K562 (cell line): ENCODE results near the gene MAP2K3. TPM values are rescaled to one million over a fixed set of nuclear protein-coding genes. Genes with fewer than 3 reads are reported as not detected.

Source experiments
- BCOR ChIP-seq: fragments of 450-650 bp; IDR thresholded peaks from 2 replicates; pipeline ENCODE4 v1.6.1; 2016
- BRD4 ChIP-seq: fragments of 200-600 bp; sonication (generic); IDR thresholded peaks from 2 replicates; pipeline ENCODE4 v1.6.1; 2017; ENCODE audit warnings: inconsistent platforms
- CXXC5 ChIP-seq: fragments of 250-450 bp; sonication (Bioruptor Pico); IDR thresholded peaks from 2 replicates; pipeline ENCODE4 v1.8.0; 2022; ENCODE audit warnings: inconsistent platforms, mild to moderate bottlenecking, moderate library complexity
- ETV1 ChIP-seq: fragments of 450-650 bp; conservative IDR thresholded peaks from 2 replicates; pipeline ENCODE4 v1.6.1; 2016; ENCODE audit warnings: missing genetic modification characterization, control low read depth, low read depth, missing compliant biosample characterization
- ETV6 ChIP-seq, 3 experiments: fragments of 150-350 bp in 1 of 3; sonication (generic) in 1 of 3; formaldehyde crosslinking in 1 of 3; IDR thresholded peaks; 2 replicates each; pipeline versions ENCODE4 v1.6.1 to v1.8.0; 2014 to 2022; ENCODE audit warnings: borderline replicate concordance in 2 of 3, low read depth in 2 of 3, antibody characterized with exemption in 1 of 3, low read length in 1 of 3, mild to moderate bottlenecking in 1 of 3, missing genetic modification reagents in 1 of 3
- KDM1A ChIP-seq, 2 experiments: fragments of 450-650 bp; IDR thresholded peaks; 2 replicates each; pipeline ENCODE4 v1.6.1; 2016; ENCODE audit warnings: mild to moderate bottlenecking in 2 of 2
- NCOA1 ChIP-seq: fragments of 450-650 bp; IDR thresholded peaks from 2 replicates; pipeline ENCODE4 v1.6.1; 2016; ENCODE audit warnings: low read depth
- NCOR1 ChIP-seq: fragments of 450-650 bp; IDR thresholded peaks from 2 replicates; pipeline ENCODE4 v1.6.1; 2016; ENCODE audit warnings: mild to moderate bottlenecking, moderate library complexity
- NFATC3 ChIP-seq: fragments of 450-650 bp; IDR thresholded peaks from 2 replicates; pipeline ENCODE4 v1.6.1; 2017; ENCODE audit warnings: mild to moderate bottlenecking
- PCBP1 ChIP-seq: fragments of 200-400 bp; formaldehyde crosslinking; IDR thresholded peaks from 2 replicates; pipeline ENCODE4 v1.6.1; 2018; ENCODE audit warnings: mild to moderate bottlenecking, low read depth, low read length; ENCODE audit not compliant: poor library complexity, severe bottlenecking
- PHF8 ChIP-seq: fragments of 200-600 bp; sonication (generic); IDR thresholded peaks from 2 replicates; pipeline ENCODE4 v1.6.1; 2012; ENCODE audit warnings: mixed run types, mild to moderate bottlenecking, inconsistent platforms, low read length, moderate library complexity, borderline replicate concordance
- SLC30A9 ChIP-seq: fragments of 250-450 bp; sonication (Bioruptor Pico); IDR thresholded peaks from 2 replicates; pipeline ENCODE4 v1.8.0; 2022; ENCODE audit warnings: mild to moderate bottlenecking, moderate library complexity
- SP1 ChIP-seq: sonication (generic); formaldehyde crosslinking; IDR thresholded peaks from 2 replicates; pipeline ENCODE4 v1.8.1; 2022; ENCODE audit warnings: mild to moderate bottlenecking, missing genetic modification reagents
- TCFL5 ChIP-seq: fragments of 250-450 bp; sonication (Bioruptor Pico); conservative IDR thresholded peaks from 2 replicates; pipeline ENCODE4 v1.6.1; 2021; ENCODE audit warnings: mild to moderate bottlenecking, moderate library complexity, matching md5 sums
- ZKSCAN1 ChIP-seq: fragments of 150-350 bp; IDR thresholded peaks from 2 replicates; pipeline ENCODE4 v1.6.1; 2016; ENCODE audit warnings: low read depth, low read length
- ZNF165 ChIP-seq: fragments of 250-450 bp; sonication (Bioruptor Pico); IDR thresholded peaks from 2 replicates; pipeline ENCODE4 v1.4.0; 2020; ENCODE audit warnings: borderline replicate concordance
- ZNF217 ChIP-seq: sonication (generic); formaldehyde crosslinking; IDR thresholded peaks from 2 replicates; pipeline ENCODE4 v1.8.0; 2022; ENCODE audit warnings: mild to moderate bottlenecking, missing genetic modification reagents
- ZNF24 ChIP-seq: fragments of 450-650 bp; IDR thresholded peaks from 2 replicates; pipeline ENCODE4 v1.6.1; 2016
- polyA plus RNA-seq, 8 experiments: library from polyadenylated mRNA; depleted of rRNA in 4 of 8; stranded (reverse) in 5 of 8; unstranded in 3 of 8; fragments of >200 nt; fragmentation: Nextera tagmentation in 2 of 8; fragmentation: Illumina TruSeq in 1 of 8; extraction: Ambion mirVana in 2 of 8; extraction: Trizol in 1 of 8; gene quantifications; 2 replicates each; pipeline versions ENCODE4 v1.2.1 to v1.2.3, GENCODE V29; 2011 to 2014; ENCODE audit warnings: inconsistent platforms in 1 of 8, missing spikeins in 1 of 8
- total RNA-seq, 7 experiments: library from RNA; depleted of rRNA in 6 of 7; stranded (reverse); fragments of >200 nt in 6 of 7; fragmentation: Illumina TruSeq in 2 of 7; extraction: Trizol in 2 of 7; gene quantifications; 2 replicates each; pipeline versions ENCODE4 v1.2.1 to v1.2.3, GENCODE V29; 2011 to 2021; ENCODE audit warnings: low replicate concordance in 1 of 7
- TF ChIP-seq, protein P1 (sequence below): fragments of 450-650 bp; formaldehyde crosslinking; IDR thresholded peaks from 2 replicates; pipeline ENCODE4 v1.4.0; 2020; ENCODE audit warnings: mild to moderate bottlenecking, mixed read lengths
- TF ChIP-seq, protein P2 (sequence below): IDR thresholded peaks from 2 replicates; pipeline ENCODE4 v1.6.1; 2016; ENCODE audit warnings: missing genetic modification characterization, missing compliant biosample characterization
- TF ChIP-seq, protein P3 (sequence below): sonication (generic); formaldehyde crosslinking; IDR thresholded peaks from 2 replicates; pipeline ENCODE4 v1.8.0; 2023; ENCODE audit warnings: missing genetic modification reagents, mild to moderate bottlenecking, borderline replicate concordance

The MAP2K3 gene
- total and polyA plus RNA-seq, 9 of the 15 experiments (the other 6 are each of a cell fraction or from before 2014, with no cell fraction given), result 0.18 to 14.8 (median 3.5) TPM

DNA sequence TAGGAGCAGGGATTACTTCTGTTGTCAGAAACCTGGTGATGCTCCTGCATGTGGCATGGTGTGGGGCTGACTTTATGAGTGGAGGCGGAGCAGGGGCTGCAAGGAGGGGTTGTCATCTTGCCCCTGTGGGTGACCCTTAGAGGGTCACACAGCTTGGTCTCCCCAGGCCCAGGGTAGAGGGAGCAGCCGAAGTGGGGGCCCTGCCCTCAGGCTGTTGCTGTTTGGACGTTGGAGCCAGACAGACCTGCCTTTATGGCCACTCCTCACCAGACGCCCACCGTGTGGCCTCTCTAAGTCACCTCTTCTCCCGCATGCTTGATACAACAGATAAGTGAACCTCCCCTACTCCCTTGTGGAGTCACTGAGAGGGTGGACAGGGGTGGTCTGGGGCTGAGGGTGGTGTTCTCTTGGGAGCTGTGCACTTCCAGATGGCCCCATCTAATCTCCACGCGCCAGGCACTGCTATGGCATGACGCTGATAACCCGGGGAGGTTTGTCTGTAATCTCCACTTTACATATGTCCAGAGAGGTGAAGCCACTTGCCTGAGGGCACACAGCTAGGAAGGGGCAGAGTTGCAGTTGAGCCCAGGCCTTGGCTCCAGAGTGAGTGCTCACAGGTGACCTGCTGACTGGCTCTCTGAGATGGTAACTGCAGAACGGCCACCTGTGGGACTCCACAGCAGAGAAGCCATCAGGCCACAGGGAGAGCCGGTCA is 10.0 kb downstream of the MAP2K3 start (continued):
- TF ChIP-seq SLC30A9 (CRISPR knock-in tag) (no peak), NCOA1 (no peak), NFATC3 (no peak), NCOR1 (peak; percentile 57; the same call in 1 of the 2 replicates), ZNF217 (CRISPR knock-in tag) (no peak), PCBP1 (no peak), ETV6 (IDR thresholded peaks at IDR 0.05; ENCODE audit: borderline replicate concordance in 1 of 2, low read depth in 2 of 2, low read length in 1 of 2) (no peak), ETV6 (CRISPR knock-in tag; IDR thresholded peaks at IDR 0.05; ENCODE audit: borderline replicate concordance) (no peak), BCOR (peak; percentile 74), ZKSCAN1 (no peak), PHF8 (no peak), CXXC5 (CRISPR knock-in tag) (no peak), TCFL5 (no peak), KDM1A (IDR thresholded peaks at IDR 0.05) (peak in 1 of 2 experiments; percentile 64; a peak in 2 of 4 replicates), ETV1 (no peak), SP1 (CRISPR knock-in tag) (no peak), BRD4 (no peak), ZNF24 (no peak), ZNF165 (CRISPR knock-in tag) (no peak)
- TF ChIP-seq, protein P1, sequence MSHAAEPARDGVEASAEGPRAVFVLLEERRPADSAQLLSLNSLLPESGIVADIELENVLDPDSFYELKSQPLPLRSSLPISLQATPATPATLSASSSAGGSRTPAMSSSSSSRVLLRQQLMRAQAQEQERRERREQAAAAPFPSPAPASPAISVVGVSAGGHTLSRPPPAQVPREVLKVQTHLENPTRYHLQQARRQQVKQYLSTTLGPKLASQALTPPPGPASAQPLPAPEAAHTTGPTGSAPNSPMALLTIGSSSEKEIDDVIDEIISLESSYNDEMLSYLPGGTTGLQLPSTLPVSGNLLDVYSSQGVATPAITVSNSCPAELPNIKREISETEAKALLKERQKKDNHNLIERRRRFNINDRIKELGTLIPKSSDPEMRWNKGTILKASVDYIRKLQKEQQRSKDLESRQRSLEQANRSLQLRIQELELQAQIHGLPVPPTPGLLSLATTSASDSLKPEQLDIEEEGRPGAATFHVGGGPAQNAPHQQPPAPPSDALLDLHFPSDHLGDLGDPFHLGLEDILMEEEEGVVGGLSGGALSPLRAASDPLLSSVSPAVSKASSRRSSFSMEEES (CRISPR knock-in tag), result no peak
- TF ChIP-seq, protein P2, sequence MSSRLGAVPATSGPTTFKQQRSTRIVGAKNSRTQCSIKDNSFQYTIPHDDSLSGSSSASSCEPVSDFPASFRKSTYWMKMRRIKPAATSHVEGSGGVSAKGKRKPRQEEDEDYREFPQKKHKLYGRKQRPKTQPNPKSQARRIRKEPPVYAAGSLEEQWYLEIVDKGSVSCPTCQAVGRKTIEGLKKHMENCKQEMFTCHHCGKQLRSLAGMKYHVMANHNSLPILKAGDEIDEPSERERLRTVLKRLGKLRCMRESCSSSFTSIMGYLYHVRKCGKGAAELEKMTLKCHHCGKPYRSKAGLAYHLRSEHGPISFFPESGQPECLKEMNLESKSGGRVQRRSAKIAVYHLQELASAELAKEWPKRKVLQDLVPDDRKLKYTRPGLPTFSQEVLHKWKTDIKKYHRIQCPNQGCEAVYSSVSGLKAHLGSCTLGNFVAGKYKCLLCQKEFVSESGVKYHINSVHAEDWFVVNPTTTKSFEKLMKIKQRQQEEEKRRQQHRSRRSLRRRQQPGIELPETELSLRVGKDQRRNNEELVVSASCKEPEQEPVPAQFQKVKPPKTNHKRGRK (tag), result no peak
- TF ChIP-seq, protein P3, sequence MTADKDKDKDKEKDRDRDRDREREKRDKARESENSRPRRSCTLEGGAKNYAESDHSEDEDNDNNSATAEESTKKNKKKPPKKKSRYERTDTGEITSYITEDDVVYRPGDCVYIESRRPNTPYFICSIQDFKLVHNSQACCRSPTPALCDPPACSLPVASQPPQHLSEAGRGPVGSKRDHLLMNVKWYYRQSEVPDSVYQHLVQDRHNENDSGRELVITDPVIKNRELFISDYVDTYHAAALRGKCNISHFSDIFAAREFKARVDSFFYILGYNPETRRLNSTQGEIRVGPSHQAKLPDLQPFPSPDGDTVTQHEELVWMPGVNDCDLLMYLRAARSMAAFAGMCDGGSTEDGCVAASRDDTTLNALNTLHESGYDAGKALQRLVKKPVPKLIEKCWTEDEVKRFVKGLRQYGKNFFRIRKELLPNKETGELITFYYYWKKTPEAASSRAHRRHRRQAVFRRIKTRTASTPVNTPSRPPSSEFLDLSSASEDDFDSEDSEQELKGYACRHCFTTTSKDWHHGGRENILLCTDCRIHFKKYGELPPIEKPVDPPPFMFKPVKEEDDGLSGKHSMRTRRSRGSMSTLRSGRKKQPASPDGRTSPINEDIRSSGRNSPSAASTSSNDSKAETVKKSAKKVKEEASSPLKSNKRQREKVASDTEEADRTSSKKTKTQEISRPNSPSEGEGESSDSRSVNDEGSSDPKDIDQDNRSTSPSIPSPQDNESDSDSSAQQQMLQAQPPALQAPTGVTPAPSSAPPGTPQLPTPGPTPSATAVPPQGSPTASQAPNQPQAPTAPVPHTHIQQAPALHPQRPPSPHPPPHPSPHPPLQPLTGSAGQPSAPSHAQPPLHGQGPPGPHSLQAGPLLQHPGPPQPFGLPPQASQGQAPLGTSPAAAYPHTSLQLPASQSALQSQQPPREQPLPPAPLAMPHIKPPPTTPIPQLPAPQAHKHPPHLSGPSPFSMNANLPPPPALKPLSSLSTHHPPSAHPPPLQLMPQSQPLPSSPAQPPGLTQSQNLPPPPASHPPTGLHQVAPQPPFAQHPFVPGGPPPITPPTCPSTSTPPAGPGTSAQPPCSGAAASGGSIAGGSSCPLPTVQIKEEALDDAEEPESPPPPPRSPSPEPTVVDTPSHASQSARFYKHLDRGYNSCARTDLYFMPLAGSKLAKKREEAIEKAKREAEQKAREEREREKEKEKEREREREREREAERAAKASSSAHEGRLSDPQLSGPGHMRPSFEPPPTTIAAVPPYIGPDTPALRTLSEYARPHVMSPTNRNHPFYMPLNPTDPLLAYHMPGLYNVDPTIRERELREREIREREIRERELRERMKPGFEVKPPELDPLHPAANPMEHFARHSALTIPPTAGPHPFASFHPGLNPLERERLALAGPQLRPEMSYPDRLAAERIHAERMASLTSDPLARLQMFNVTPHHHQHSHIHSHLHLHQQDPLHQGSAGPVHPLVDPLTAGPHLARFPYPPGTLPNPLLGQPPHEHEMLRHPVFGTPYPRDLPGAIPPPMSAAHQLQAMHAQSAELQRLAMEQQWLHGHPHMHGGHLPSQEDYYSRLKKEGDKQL (CRISPR knock-in tag), result no peak
